Gastroesophageal sphincter (tissue), 3 donors: ENCODE measurements around the gene ENTPD1.

Experiments used
- CTCF ChIP-seq, 4 experiments: fragments of 200-600 bp in 2 of 4; fragments of 450-650 bp in 2 of 4; sonication (generic) in 1 of 4; IDR thresholded peaks; one replicate each; pipeline ENCODE4 v1.5.1; 2017 to 2019; ENCODE audit warnings: antibody characterized with exemption in 4 of 4, mild to moderate bottlenecking in 2 of 4, moderate library complexity in 2 of 4
- EP300 ChIP-seq: sonication (generic); formaldehyde crosslinking; IDR thresholded peaks from one replicate; pipeline ENCODE4 v1.6.1; 2017; ENCODE audit warnings: antibody characterized with exemption, mild to moderate bottlenecking
- POLR2AphosphoS5 ChIP-seq: sonication (generic); formaldehyde crosslinking; IDR thresholded peaks from one replicate; pipeline ENCODE4 v1.6.1; 2017; ENCODE audit warnings: antibody characterized with exemption

GRCh38 chr10:95832216-95833041, 76.5 kb downstream of the ENTPD1 start:
- no peak for TF ChIP-seq CTCF (IDR thresholded peaks at IDR 0.05)
- no peak for TF ChIP-seq POLR2AphosphoS5
- TF ChIP-seq EP300: no peak
